Stomach (tissue), 4 donors: ENCODE measurements around the gene IKZF1.

Source experiments
- EP300 ChIP-seq: sonication (generic); formaldehyde crosslinking; IDR thresholded peaks from one replicate; pipeline ENCODE4 v1.6.1; 2017; ENCODE audit warnings: antibody characterized with exemption
- POLR2AphosphoS5 ChIP-seq, 3 donors: sonication (generic); formaldehyde crosslinking; IDR thresholded peaks; one replicate each; pipeline ENCODE4 v1.6.1; 2016; ENCODE audit warnings: antibody characterized with exemption in 3 of 3
- TF ChIP-seq, protein P1 (sequence below), 7 experiments: fragments of 450-650 bp in 4 of 7; fragments of 200-600 bp in 3 of 7; sonication (generic) in 3 of 7; IDR thresholded peaks; one replicate each; pipeline ENCODE4 v1.5.1; 2016 to 2019; ENCODE audit warnings: antibody characterized with exemption in 7 of 7, control low read depth in 2 of 7, mild to moderate bottlenecking in 1 of 7

GRCh38 chr7:50333221-50333651 lies 28.7 kb downstream of the IKZF1 start:
- TF ChIP-seq, protein P1, sequence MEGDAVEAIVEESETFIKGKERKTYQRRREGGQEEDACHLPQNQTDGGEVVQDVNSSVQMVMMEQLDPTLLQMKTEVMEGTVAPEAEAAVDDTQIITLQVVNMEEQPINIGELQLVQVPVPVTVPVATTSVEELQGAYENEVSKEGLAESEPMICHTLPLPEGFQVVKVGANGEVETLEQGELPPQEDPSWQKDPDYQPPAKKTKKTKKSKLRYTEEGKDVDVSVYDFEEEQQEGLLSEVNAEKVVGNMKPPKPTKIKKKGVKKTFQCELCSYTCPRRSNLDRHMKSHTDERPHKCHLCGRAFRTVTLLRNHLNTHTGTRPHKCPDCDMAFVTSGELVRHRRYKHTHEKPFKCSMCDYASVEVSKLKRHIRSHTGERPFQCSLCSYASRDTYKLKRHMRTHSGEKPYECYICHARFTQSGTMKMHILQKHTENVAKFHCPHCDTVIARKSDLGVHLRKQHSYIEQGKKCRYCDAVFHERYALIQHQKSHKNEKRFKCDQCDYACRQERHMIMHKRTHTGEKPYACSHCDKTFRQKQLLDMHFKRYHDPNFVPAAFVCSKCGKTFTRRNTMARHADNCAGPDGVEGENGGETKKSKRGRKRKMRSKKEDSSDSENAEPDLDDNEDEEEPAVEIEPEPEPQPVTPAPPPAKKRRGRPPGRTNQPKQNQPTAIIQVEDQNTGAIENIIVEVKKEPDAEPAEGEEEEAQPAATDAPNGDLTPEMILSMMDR (IDR thresholded peaks at IDR 0.05), result no peak
- TF ChIP-seq EP300 (no peak), POLR2AphosphoS5 (IDR thresholded peaks at IDR 0.05) (no peak)
